Trophoblast cell (in vitro differentiated cells and primary cell): ENCODE results near the gene ABCC6.

Experiments used
- DNase-seq, 2 donors: peaks; one replicate each; pipeline ENCODE4 v3.0.0-alpha.2; 2016
- H2AFZ ChIP-seq: 2 replicates; pipeline ENCODE4 v1.6.1; 2013; ENCODE audit warnings: low read length, moderate library complexity, mild to moderate bottlenecking; ENCODE audit not compliant: insufficient read depth, poor library complexity
- H2AK5ac ChIP-seq: 2 replicates; pipeline ENCODE4 v1.6.1; 2013; ENCODE audit warnings: mild to moderate bottlenecking, low read length
- H2BK120ac ChIP-seq: 2 replicates; pipeline ENCODE4 v1.6.1; 2013; ENCODE audit warnings: low read length, mild to moderate bottlenecking, moderate library complexity; ENCODE audit not compliant: insufficient read depth, poor library complexity
- H2BK12ac ChIP-seq: 2 replicates; pipeline ENCODE4 v1.6.1; 2013; ENCODE audit warnings: mild to moderate bottlenecking, low read length, moderate library complexity
- H2BK5ac ChIP-seq: 2 replicates; pipeline ENCODE4 v1.6.1; 2013; ENCODE audit warnings: low read length, low read depth, moderate library complexity, mild to moderate bottlenecking; ENCODE audit not compliant: poor library complexity
- H3K14ac ChIP-seq: 2 replicates; pipeline ENCODE4 v1.6.1; 2013; ENCODE audit warnings: mild to moderate bottlenecking, low read length
- H3K18ac ChIP-seq: 2 replicates; pipeline ENCODE4 v1.6.1; 2013; ENCODE audit warnings: mild to moderate bottlenecking, low read length
- H3K23ac ChIP-seq: 2 replicates; pipeline ENCODE4 v1.6.1; 2013; ENCODE audit warnings: low read length
- H3K27ac ChIP-seq: 2 replicates; pipeline ENCODE4 v1.5.1; 2013; ENCODE audit warnings: low read depth, mild to moderate bottlenecking, inconsistent platforms, low read length, moderate library complexity
- H3K27me3 ChIP-seq: 2 replicates; pipeline ENCODE4 v1.6.1; 2013; ENCODE audit warnings: inconsistent platforms, mild to moderate bottlenecking, low read length, moderate library complexity; ENCODE audit not compliant: insufficient read depth
- H3K36me3 ChIP-seq, 2 experiments: 1 replicate in 1 of 2; 2 replicates in 1 of 2; pipeline ENCODE4 v1.6.1; 2013; ENCODE audit warnings: low read length in 2 of 2, mild to moderate bottlenecking in 2 of 2, moderate library complexity in 1 of 2; ENCODE audit not compliant: insufficient read depth in 2 of 2, control insufficient read depth in 1 of 2
- H3K4ac ChIP-seq: 2 replicates; pipeline ENCODE4 v1.6.1; 2013; ENCODE audit warnings: low read depth, mild to moderate bottlenecking, low read length, moderate library complexity
- H3K4me1 ChIP-seq, 2 experiments: 1 replicate in 1 of 2; 2 replicates in 1 of 2; pipeline ENCODE4 v1.6.1; 2013; ENCODE audit warnings: low read length in 2 of 2, mild to moderate bottlenecking in 2 of 2, moderate library complexity in 1 of 2; ENCODE audit not compliant: insufficient read depth in 2 of 2, control insufficient read depth in 1 of 2
- H3K4me2 ChIP-seq: 2 replicates; pipeline ENCODE4 v1.6.1; 2013; ENCODE audit warnings: inconsistent platforms, mild to moderate bottlenecking, low read length, moderate library complexity
- H3K4me3 ChIP-seq: 2 replicates; pipeline ENCODE4 v1.5.1; 2013; ENCODE audit warnings: mild to moderate bottlenecking, low read depth, low read length, inconsistent platforms
- H3K79me1 ChIP-seq: one replicate; pipeline ENCODE4 v1.6.1; 2013; ENCODE audit warnings: low read length
- H3K79me2 ChIP-seq: 2 replicates; pipeline ENCODE4 v1.6.1; 2013; ENCODE audit warnings: low read length, mild to moderate bottlenecking; ENCODE audit not compliant: control insufficient read depth, insufficient read depth, poor library complexity
- H3K9ac ChIP-seq: 2 replicates; pipeline ENCODE4 v1.6.1; 2013; ENCODE audit warnings: mild to moderate bottlenecking, low read length
- H3K9me3 ChIP-seq: 2 replicates; pipeline ENCODE4 v1.6.1; 2013; ENCODE audit warnings: low read depth, mild to moderate bottlenecking, control low read depth, inconsistent platforms, low read length; ENCODE audit not compliant: insufficient read depth
- H4K12ac ChIP-seq: 2 replicates; pipeline ENCODE4 v1.6.1; 2013; ENCODE audit warnings: low read depth, mild to moderate bottlenecking, low read length, moderate library complexity
- H4K8ac ChIP-seq: 2 replicates; pipeline ENCODE4 v1.6.1; 2013; ENCODE audit warnings: low read depth, mild to moderate bottlenecking, low read length, moderate library complexity
- H4K91ac ChIP-seq: one replicate; pipeline ENCODE4 v1.6.1; 2013; ENCODE audit warnings: low read depth, mild to moderate bottlenecking, low read length, moderate library complexity
- WGBS: extraction: QIAGEN DNeasy Blood & Tissue Kit; methylation state at CpG from one replicate; pipeline ENCODE4 v1.1.7; 2013; ENCODE audit warnings: missing lambda C conversion rate; ENCODE audit not compliant: insufficient read length, insufficient coverage; ENCODE audit errors: extremely low coverage; 5-methylcytosine and 5-hydroxymethylcytosine counted together

Gene ABCC6

DNA sequence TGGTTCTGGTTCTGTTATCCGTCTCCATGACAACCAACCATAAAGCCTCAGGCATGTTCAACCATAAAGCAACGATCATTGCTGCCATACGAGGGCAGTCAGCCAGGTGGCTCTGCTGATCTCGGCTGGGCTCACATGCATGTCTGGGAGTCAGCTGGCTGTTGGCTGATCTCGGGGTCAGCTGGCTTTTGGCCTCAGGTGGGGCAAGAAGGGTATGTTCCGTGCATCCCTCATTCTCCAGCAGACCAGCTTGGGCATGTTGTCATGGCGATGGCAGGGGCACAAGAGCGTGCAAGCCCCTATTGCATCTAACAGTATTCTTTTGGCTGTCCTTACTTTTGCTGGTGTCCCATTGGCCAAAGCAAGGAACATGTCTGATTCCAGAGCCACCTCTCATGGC is 86.2 kb downstream of the ABCC6 start:
- WGBS: no CpG with 5 or more reads among the region's 8 CpGs
- no peaks in the 10 kb centered on the region for H3K79me2 ChIP-seq
- H3K27ac ChIP-seq: no peak overlapping the region
- H3K4me1 ChIP-seq: no peaks in the 10 kb centered on the region
- H2BK120ac ChIP-seq: no peak overlapping the region
- no peak overlapping the region for H4K91ac ChIP-seq
- H3K27me3 ChIP-seq: no peaks in the 10 kb centered on the region
- H3K18ac ChIP-seq: no peak overlapping the region
- H2AK5ac ChIP-seq: no peak overlapping the region
- no peak overlapping the region for H3K4me2 ChIP-seq
- peaks cover 36 to 41% of the 10 kb centered on the region in 2 experiments for H3K36me3 ChIP-seq
- H4K8ac ChIP-seq: no peak overlapping the region
- H3K4ac ChIP-seq: no peak overlapping the region
- H2BK5ac ChIP-seq: no peak overlapping the region
- no peak overlapping the region for H3K23ac ChIP-seq
- no peak overlapping the region for H3K14ac ChIP-seq
- DNase-seq: no peak
- no peak overlapping the region for H2BK12ac ChIP-seq
- H3K9ac ChIP-seq: no peak overlapping the region
- no peak overlapping the region for H4K12ac ChIP-seq
- no peak overlapping the region for H2AFZ ChIP-seq
- H3K79me1 ChIP-seq: no peaks in the 10 kb centered on the region
- no peak overlapping the region for H3K4me3 ChIP-seq
- H3K9me3 ChIP-seq: no peaks in the 10 kb centered on the region

DNA sequence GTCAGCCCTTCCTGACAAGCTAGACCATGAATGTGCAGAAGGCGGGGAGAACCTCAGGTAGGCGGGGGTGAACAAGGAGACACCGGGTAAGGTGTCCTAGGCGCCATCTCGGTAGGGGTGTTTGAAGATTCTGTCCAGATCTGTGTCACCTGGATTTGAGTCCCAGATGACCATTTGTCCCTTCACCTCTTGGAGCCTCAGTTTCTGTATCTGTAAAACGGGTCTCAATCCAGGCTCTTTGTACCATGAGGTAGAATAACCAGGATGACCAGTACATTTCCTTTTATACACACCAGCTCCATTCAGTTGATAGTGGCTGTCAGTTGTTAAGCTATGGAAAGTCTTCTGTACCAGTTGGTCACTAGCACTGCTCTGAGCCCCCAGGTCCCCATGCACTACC is 86.7 kb downstream of the ABCC6 start:
- Histone ChIP-seq H2BK5ac (no peak overlapping the region), H4K8ac (no peak overlapping the region), H3K27me3 (no peaks in the 10 kb centered on the region), H3K18ac (no peak overlapping the region), H3K9me3 (no peaks in the 10 kb centered on the region), H4K91ac (no peak overlapping the region), H3K4me3 (no peak overlapping the region), H3K27ac (no peak overlapping the region), H2AK5ac (no peak overlapping the region), H3K79me1 (no peaks in the 10 kb centered on the region), H2BK120ac (no peak overlapping the region), H3K79me2 (no peaks in the 10 kb centered on the region), H3K4me2 (no peak overlapping the region), H2AFZ (no peak overlapping the region), H3K23ac (no peak overlapping the region), H2BK12ac (no peak overlapping the region), H3K14ac (no peak overlapping the region), H3K9ac (no peak overlapping the region), H3K4me1 (no peaks in the 10 kb centered on the region), H4K12ac (no peak overlapping the region), H3K4ac (no peak overlapping the region), H3K36me3 (peaks cover 37 to 42% of the 10 kb centered on the region in 2 experiments)
- DNase-seq: no peak
- WGBS: no CpG with 5 or more reads among the region's 6 CpGs

DNA sequence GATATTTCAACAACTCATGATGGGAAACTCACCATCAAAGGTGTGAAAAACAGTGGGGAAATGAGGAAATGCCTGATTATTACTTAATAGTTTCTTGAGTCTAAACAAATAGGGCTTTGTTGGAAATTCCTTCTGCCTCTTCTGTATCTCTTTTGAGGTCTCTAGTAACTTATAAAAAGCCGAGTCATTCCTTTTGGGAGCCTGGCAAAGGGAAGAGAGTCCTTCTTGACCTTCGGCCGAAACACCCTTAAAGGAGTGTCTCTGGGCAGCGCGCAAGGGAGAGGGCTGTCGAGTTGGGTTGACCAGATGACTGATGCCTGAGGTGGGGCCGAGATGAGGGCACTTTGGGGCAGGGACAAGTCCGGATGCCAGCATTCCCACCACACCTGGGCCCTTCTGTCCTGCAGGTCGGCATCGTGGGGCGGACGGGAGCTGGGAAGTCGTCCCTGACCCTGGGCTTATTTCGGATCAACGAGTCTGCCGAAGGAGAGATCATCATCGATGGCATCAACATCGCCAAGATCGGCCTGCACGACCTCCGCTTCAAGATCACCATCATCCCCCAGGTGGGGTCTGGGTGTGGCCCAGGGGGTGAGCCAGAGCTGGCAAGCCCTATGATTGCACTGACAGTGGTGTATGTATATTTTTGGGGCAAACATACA is 89.2 kb downstream of the ABCC6 start:
- Histone ChIP-seq H3K36me3 (peaks cover 30 to 35% of the 10 kb centered on the region in 2 experiments), H3K79me1 (no peaks in the 10 kb centered on the region), H3K9me3 (no peaks in the 10 kb centered on the region), H3K4me1 (no peaks in the 10 kb centered on the region), H3K27ac (no peak overlapping the region), H4K12ac (no peak overlapping the region), H3K4me2 (no peak overlapping the region), H4K8ac (no peak overlapping the region), H2AK5ac (no peak overlapping the region), H3K18ac (no peak overlapping the region), H3K4me3 (no peak overlapping the region), H4K91ac (no peak overlapping the region), H3K23ac (no peak overlapping the region), H2BK120ac (no peak overlapping the region), H3K9ac (no peak overlapping the region), H3K4ac (no peak overlapping the region), H2AFZ (no peak overlapping the region), H3K14ac (no peak overlapping the region), H2BK5ac (no peak overlapping the region), H2BK12ac (no peak overlapping the region), H3K79me2 (no peaks in the 10 kb centered on the region), H3K27me3 (no peaks in the 10 kb centered on the region)
- DNase-seq: no peak
- no CpG with 5 or more reads among the region's 21 CpGs for WGBS

DNA sequence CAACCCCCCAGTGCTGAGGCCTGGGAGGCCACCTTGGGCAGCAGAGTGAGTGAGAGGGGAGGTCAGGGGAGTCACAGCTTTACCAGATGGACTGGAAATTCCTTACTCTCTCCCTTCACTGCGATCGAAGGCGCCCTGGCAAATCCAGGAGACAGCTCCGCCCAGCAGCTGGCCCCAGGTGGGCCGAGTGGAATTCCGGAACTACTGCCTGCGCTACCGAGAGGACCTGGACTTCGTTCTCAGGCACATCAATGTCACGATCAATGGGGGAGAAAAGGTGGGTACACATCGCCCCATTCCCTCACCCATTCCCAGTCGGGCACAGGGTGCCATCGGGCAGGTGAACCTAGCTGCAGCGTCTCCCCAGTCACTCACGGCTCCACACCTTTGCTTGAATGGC is 91.6 kb downstream of the ABCC6 start:
- H3K23ac ChIP-seq: no peak overlapping the region
- no peak overlapping the region for H2BK12ac ChIP-seq
- no peak for DNase-seq
- H2AFZ ChIP-seq: no peak overlapping the region
- no peak overlapping the region for H2BK120ac ChIP-seq
- H3K79me1 ChIP-seq: no peaks in the 10 kb centered on the region
- H3K4me2 ChIP-seq: no peak overlapping the region
- no peak overlapping the region for H3K9ac ChIP-seq
- H2BK5ac ChIP-seq: no peak overlapping the region
- no peaks in the 10 kb centered on the region for H3K9me3 ChIP-seq
- H3K14ac ChIP-seq: no peak overlapping the region
- WGBS: no CpG with 5 or more reads among the region's 15 CpGs
- H3K27ac ChIP-seq: no peak overlapping the region
- no peak overlapping the region for H4K8ac ChIP-seq
- H4K91ac ChIP-seq: no peak overlapping the region
- no peak overlapping the region for H3K18ac ChIP-seq
- H2AK5ac ChIP-seq: no peak overlapping the region
- no peak overlapping the region for H3K4me3 ChIP-seq
- no peaks in the 10 kb centered on the region for H3K4me1 ChIP-seq
- no peak overlapping the region for H4K12ac ChIP-seq
- no peaks in the 10 kb centered on the region for H3K79me2 ChIP-seq
- peaks cover 17 to 19% of the 10 kb centered on the region in 2 experiments for H3K36me3 ChIP-seq
- no peaks in the 10 kb centered on the region for H3K27me3 ChIP-seq
- H3K4ac ChIP-seq: no peak overlapping the region
